ENCODE measurements around the gene WNT7A. TPM values are rescaled to one million over a fixed set of nuclear protein-coding genes. Genes with fewer than 3 reads are reported as not detected.

WNT7A gene
- total RNA-seq, 1 experiment from 2014 or later = 0.07 TPM

DNA sequence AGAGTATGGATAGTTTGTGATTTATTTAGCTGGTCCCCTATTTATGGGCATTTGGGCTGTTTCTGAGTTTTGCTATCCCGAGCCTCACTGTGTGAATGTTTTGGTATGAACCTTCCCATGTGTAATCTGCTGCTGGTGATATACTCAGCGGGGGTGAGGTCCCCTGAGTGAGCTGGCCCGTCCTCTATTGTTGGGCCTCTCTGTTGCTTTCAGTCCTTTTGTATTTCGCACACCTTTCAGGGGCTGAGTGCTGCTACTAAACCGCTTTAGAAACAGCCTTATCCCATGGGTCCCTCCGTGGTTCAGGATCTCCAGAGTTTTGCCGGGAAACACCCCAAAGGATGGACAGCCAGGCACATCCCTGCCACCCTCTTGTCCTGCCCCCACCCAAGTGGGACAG, 94.5 kb downstream of the WNT7A start:
- Histone ChIP-seq H3K27me3 (ENCODE audit: control insufficient read depth, insufficient read depth, low read length) (no peaks in the 10 kb centered on the region), H3K36me3 (replicated peaks; ENCODE audit: control insufficient read depth, insufficient read depth, low read length) (no peaks in the 10 kb centered on the region), H3K4me3 (ENCODE audit: insufficient read depth, low read depth, low read length) (no peak overlapping the region)
- DNase-seq = peak; percentile 85

DNA sequence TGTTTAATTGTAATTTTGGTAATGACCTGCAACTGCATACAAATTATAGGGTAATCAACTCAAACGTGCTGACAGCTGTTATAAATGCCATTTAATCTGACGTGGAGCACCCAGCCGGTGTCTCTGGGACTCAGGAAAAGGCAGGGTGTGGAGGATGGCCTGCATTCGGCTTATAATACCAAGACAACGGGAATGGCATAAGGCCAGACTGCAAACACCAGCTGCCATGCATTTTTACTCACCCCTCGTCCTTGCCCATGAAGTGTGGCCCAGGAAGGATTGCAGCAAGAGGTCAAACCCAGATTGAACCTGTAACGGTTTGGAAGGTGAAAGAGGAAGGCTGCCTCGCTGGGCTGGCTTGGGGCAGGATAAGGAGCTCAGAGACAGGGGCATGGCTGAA, 96.4 kb downstream of the WNT7A start:
- no peaks in the 10 kb centered on the region for H3K36me3 ChIP-seq (replicated peaks; ENCODE audit: control insufficient read depth, insufficient read depth, low read length)
- no peak overlapping the region for H3K4me3 ChIP-seq (ENCODE audit: insufficient read depth, low read depth, low read length)
- H3K27me3 ChIP-seq (ENCODE audit: control insufficient read depth, insufficient read depth, low read length) = no peaks in the 10 kb centered on the region

DNA sequence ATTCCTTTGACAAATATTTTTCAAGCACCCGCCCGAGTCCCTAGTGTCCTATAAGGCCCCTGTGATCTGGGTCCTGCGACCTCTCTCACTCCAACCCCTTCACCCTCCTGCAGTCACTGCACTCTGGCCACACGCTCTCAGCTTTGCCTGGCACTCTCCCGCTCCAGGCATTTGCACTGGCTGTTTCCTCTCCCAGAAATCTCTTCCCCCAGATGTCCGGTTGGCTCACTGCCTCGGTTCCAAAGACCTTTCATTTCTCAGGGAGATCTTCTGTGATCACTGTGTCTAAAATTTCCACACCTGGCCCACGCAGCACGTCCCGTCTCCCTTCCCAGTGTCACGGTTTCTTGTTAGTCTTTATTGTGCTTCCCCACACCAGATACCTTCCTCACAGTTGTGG, 97.4 kb downstream of the WNT7A start:
- no peak for DNase-seq
- Histone ChIP-seq H3K36me3 (replicated peaks; ENCODE audit: control insufficient read depth, insufficient read depth, low read length) (no peaks in the 10 kb centered on the region), H3K4me3 (ENCODE audit: insufficient read depth, low read depth, low read length) (no peak overlapping the region), H3K27me3 (ENCODE audit: control insufficient read depth, insufficient read depth, low read length) (no peaks in the 10 kb centered on the region)

More for the DNA sequence above, 96.4 kb downstream of the WNT7A start:
- DNase-seq = no peak

DNA sequence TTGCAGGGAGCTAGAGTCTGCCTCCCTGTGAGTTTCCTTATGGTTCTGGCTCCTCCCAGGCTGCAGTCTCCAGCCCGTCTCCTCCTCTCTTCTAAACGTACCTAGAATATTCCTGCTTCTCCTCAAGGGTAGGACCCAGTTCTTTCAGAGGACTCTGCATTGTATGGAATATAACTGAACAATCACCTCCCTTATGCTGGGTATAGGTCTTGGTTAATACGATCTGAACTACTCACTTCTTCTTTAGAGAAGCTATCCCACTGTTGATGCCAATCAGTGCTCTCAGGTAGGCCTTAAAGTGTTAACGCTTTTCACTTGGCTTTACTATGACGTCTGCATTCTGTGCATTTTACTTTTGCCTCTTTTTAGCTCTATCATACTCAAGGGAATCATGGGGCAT, 98.5 kb downstream of the WNT7A start:
- no peak for DNase-seq
- Histone ChIP-seq H3K4me3 (ENCODE audit: insufficient read depth, low read depth, low read length) (no peak overlapping the region), H3K36me3 (replicated peaks; ENCODE audit: control insufficient read depth, insufficient read depth, low read length) (no peaks in the 10 kb centered on the region), H3K27me3 (ENCODE audit: control insufficient read depth, insufficient read depth, low read length) (no peaks in the 10 kb centered on the region)

DNA sequence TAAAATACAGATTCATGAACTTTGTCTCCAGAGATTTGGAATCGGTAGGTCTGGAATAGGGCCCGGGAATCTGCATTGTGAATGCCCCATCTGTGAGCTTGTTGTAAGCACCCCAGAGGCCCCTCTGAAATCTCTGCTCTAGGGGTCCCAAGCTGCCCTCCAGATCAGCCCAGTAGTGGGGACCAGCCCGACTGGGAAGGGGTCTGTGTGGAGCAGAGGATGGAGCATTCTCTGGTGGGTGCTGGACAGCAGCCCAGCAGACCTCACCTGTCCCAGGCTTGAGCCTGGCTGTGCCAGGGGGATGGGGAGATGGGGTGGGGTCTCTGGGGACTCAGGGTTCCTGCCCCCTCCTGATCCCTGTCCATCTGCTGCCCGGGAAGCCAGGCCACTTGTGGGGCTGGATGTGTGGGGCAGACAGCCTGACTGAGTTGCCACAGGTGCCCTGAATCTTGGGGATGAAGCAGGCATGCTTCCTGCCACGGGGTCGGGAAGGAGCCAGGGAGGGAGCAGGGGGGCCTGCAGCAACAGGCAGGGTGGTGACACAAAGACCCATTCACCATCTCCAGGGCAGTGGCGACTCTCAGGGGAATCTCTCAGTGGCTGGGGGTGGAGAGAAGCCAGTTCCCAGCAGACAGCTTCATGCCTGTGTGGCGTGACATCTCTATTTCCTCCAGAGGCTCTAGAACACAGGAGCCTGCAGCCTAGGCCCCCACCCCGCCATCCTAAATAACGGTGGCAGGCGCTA, 99.3 kb downstream of the WNT7A start:
- H3K27me3 ChIP-seq (ENCODE audit: control insufficient read depth, insufficient read depth, low read length) = no peaks in the 10 kb centered on the region
- H3K36me3 ChIP-seq (replicated peaks; ENCODE audit: control insufficient read depth, insufficient read depth, low read length) = no peaks in the 10 kb centered on the region
- H3K4me3 ChIP-seq (ENCODE audit: insufficient read depth, low read depth, low read length) = no peak overlapping the region
- peak; percentile 32 for DNase-seq

DNA sequence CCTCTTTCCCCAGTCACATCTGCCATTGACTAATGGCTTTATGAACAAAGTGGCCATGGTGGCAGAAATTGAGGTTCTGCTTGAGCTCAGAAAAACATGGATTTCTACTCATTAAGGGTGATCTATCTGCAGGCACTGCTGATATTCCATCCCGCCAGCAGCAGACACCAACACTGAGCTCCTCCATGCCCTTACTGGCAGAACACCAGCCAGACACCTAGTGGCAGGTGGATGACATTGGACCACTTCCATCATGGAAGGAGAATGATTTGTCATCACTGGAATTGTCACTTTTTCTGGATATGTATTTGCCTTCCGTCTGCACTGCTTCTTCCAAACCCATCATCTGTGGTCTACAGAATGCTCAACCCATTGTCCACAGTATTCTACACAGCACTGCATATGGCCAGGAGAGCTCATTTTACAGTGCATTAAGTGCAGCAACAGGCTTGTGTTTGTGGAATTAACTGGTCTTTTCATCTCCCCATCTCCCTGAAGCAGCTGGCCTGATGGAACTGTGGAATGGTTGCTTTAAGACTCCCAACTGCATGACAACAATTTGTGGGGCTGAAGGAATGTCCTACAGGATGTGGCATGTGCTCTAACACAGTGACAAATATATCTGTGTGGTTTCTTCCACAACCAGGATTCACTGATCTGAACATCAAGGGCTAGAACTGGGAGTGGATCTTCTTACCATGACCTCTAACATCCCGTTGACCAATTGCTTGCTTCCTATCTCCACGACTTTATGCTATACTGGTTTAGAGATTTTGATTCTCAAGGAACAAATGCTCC, 103.4 kb downstream of the WNT7A start:
- Histone ChIP-seq H3K4me3 (ENCODE audit: insufficient read depth, low read depth, low read length) (no peak overlapping the region), H3K27me3 (ENCODE audit: control insufficient read depth, insufficient read depth, low read length) (no peaks in the 10 kb centered on the region), H3K36me3 (replicated peaks; ENCODE audit: control insufficient read depth, insufficient read depth, low read length) (no peaks in the 10 kb centered on the region)
- DNase-seq = peak; percentile 37

DNA sequence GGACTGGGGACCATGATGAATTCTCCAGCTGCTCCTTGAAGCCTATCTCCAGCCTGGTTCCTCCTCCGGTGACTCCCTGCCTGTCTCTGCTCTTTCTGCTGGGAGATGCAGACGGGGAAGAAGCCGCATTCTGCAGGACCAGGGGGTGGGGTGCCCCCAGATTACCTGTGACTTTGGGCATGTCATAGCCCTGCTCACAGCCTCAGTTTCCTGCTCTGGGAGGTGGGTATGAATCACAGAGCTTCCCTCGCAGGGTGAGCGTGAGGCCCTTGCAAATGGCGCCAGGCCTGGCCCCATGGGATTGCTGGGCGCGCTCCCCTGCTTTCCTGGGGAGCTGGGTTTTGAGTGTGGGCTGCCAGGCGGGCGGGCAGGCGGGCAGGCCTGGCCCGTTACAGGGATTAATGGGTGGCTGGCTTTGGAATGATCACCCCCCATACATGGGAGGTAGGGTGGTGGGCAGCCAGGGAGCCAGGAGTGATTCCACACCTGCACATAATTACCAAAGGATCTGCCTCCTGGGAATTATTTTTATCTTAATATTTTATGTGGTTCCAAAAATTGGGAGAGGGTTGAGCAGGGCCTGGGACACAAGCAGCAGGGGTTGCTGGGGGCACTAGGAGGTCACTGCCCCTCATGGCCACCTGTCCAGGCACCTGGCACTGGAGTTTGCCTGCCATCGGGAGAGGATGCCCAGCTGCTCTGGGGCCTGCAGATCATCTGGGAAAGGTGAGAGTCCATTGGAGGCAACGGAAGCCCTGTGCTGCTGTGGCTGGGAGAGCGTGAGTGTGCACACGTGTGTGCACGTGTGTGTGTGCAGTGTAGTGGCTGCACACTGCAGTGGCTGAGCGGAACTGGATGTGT, 106.8 kb downstream of the WNT7A start:
- Histone ChIP-seq H3K36me3 (replicated peaks; ENCODE audit: control insufficient read depth, insufficient read depth, low read length) (no peaks in the 10 kb centered on the region), H3K4me3 (ENCODE audit: insufficient read depth, low read depth, low read length) (no peak overlapping the region), H3K27me3 (ENCODE audit: control insufficient read depth, insufficient read depth, low read length) (no peaks in the 10 kb centered on the region)
- DNase-seq = no peak

DNA sequence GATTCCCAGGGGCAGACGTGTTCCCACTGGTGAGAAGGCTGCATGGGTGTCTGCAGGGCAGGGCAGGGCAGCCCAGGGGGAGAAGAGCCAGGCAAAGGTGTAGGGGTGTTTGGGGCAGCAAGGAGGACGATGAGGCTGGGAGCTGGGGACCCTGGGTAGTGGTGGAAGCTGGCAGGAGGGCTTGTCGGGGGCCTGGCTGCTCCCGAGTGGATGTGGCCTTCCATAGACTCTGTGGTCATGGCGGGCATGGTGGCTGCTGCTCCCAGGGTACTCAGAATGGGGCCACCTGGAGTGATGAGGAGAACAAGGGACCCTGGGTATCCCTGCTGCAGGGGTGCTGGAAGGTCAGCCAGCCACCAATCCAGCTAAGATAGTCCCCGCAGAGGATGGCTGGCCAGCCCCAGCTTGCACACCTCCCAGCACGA, 107.5 kb downstream of the WNT7A start:
- DNase-seq = no peak
- H3K36me3 ChIP-seq (replicated peaks; ENCODE audit: control insufficient read depth, insufficient read depth, low read length) = no peaks in the 10 kb centered on the region
- no peaks in the 10 kb centered on the region for H3K27me3 ChIP-seq (ENCODE audit: control insufficient read depth, insufficient read depth, low read length)
- no peak overlapping the region for H3K4me3 ChIP-seq (ENCODE audit: insufficient read depth, low read depth, low read length)

DNA sequence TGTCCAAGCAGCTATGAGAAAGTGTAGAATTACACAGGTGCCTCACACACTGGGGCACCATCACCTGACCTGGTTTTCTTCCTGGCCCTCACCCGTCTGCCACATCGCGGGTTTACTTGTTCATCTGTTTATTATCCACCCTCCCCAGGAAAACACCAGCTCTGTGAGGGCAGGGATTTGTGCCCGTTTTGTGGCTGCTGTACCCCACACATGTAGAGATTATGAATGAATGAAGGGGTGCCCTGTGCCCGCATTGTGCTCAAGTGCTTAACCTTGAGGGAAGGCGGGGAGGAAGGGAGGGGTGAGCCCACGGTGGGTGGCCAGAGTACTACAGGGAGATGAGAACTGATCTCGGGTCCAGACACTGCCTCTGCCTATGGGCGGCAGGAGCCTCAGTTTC, 108.4 kb downstream of the WNT7A start:
- Histone ChIP-seq H3K36me3 (replicated peaks; ENCODE audit: control insufficient read depth, insufficient read depth, low read length) (no peaks in the 10 kb centered on the region), H3K27me3 (ENCODE audit: control insufficient read depth, insufficient read depth, low read length) (no peaks in the 10 kb centered on the region), H3K4me3 (ENCODE audit: insufficient read depth, low read depth, low read length) (no peak overlapping the region)
- DNase-seq = no peak

DNA sequence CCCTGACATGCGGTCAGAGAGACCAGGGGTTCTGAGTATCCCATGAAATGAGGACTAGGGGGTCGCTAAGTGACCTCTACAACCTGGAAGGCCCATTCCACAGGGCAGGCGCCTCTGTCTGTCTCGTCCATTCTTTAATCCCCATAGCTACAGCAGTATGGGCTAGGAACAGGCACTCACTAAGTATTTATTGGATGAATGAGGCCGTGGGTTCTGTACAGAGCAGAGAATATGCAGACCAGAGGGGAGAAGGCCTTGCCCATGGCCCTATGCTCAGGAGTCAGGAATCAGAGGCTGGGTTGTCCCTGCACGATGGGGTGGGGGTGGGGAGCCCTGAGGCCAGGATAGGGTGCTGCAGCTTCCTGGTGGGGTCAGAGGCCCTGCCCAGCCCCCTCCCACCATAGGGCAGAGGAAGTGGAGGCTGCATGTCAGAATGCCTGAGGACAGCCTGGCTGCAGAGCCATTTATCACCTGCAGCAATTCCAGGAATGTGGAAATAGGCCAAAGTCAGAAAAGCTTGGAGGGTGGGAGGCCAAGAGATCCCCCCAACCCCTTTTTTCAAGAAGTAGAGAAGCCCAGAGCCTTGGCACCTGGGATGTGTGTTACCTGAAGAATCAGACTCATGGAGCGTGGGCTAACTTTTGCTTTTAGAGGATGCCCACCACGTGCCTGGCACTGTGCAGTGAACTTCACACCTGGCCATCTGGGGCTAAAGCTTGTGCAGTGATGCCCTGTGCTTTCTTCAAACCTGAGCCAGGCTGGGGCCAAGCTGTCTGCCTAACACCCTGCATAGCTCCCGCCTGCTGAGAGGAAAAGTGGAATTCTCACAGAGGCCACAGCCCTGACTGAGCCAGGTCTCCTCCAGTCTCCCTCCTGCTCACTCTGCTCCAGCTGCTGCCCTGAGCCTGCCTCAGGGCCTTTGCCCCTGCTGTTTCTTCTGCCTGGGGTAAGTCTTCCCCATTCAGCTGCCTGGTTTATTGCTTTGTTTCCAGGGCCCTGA, 109.4 kb downstream of the WNT7A start:
- Histone ChIP-seq H3K36me3 (replicated peaks; ENCODE audit: control insufficient read depth, insufficient read depth, low read length) (no peaks in the 10 kb centered on the region), H3K27me3 (ENCODE audit: control insufficient read depth, insufficient read depth, low read length) (no peaks in the 10 kb centered on the region), H3K4me3 (ENCODE audit: insufficient read depth, low read depth, low read length) (no peak overlapping the region)
- peak; percentile 74 for DNase-seq

DNA sequence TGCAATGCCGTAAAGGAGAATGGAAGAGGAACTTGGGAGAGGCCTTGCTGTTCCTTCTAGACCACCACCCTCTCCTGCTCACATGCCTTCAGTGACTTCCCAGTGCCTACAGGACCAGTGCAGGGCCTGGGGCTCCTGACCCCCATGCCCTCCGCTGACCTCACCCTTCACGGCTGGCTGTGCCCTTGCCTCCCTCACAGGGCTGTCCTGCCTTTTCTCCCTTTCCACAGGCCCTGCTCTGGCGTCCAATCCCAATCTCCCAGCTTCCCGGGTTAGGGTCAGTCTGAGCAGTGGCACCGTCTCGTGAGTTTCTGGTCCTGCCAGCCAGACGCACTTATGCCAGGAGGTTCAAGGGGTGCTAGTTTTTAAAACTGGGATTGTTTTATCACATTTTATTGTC, 110.4 kb downstream of the WNT7A start:
- H3K4me3 ChIP-seq (ENCODE audit: insufficient read depth, low read depth, low read length) = no peak overlapping the region
- peak; percentile 31 for DNase-seq
- no peaks in the 10 kb centered on the region for H3K36me3 ChIP-seq (replicated peaks; ENCODE audit: control insufficient read depth, insufficient read depth, low read length)
- no peaks in the 10 kb centered on the region for H3K27me3 ChIP-seq (ENCODE audit: control insufficient read depth, insufficient read depth, low read length)

DNA sequence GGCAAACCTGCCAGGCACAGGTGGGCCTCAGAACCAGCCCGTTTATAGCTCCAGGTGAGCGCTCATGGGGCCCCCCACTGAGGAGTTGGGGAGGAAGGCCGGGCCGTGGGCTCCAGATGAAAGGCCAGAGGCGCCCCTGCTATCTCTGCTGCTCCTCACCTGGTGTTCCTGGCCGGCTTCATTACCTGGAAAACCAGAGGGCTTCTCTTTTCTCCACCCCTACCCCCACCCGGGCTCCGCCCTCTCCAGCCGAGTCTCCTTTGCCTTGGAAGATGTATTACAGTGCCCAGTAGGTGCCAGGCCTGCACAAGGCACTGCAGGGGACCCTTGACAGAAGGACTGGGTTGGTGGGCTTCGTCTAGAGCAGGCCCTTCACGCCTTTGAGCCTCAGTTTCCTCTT, 111.4 kb downstream of the WNT7A start:
- Histone ChIP-seq H3K27me3 (ENCODE audit: control insufficient read depth, insufficient read depth, low read length) (no peaks in the 10 kb centered on the region), H3K36me3 (replicated peaks; ENCODE audit: control insufficient read depth, insufficient read depth, low read length) (no peaks in the 10 kb centered on the region), H3K4me3 (ENCODE audit: insufficient read depth, low read depth, low read length) (no peak overlapping the region)
- DNase-seq = peak; percentile 64

DNA sequence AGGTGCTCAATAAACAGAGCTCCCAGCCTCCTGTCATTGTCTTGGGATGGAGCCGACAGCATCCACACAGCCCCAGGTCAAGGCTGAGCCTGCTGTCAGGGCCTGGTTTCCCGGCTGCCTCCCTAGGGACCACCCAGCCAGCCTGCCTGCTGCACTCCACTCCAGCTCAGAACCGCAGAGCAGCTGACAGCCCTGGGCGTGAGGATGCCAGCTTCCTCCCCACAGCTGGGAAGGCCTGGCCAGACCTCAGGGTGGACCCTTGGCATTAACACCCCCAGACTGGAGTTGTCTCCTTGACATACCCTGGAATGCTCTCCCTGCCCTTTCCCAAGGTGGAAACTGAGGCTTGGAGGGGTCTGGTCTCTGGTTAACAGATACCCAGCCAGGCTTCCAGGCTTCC, 112.0 kb downstream of the WNT7A start:
- peak; percentile 56 for DNase-seq
- Histone ChIP-seq H3K4me3 (ENCODE audit: insufficient read depth, low read depth, low read length) (no peak overlapping the region), H3K36me3 (replicated peaks; ENCODE audit: control insufficient read depth, insufficient read depth, low read length) (no peaks in the 10 kb centered on the region), H3K27me3 (ENCODE audit: control insufficient read depth, insufficient read depth, low read length) (no peaks in the 10 kb centered on the region)

DNA sequence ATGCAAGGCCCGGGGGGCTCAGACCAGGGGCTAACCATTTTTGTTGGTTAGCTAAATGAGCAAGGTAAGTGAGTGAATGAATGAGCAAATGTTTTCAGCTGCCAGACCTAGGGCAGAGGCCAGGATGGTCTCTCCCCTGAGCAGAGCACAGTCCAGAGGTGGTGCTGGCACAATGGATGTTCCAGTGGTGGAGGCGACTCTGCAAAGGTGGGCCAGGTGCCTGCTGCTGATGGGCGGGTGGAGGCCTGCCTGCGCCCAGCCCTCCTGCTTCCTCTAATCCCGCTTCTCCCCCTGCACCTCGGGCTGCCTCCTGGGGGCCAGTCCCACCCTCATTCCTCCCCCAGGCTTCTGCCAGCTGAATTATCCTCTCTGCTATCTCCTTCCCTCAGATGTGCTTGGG, 112.8 kb downstream of the WNT7A start:
- Histone ChIP-seq H3K36me3 (replicated peaks; ENCODE audit: control insufficient read depth, insufficient read depth, low read length) (no peaks in the 10 kb centered on the region), H3K27me3 (ENCODE audit: control insufficient read depth, insufficient read depth, low read length) (no peaks in the 10 kb centered on the region), H3K4me3 (ENCODE audit: insufficient read depth, low read depth, low read length) (no peak overlapping the region)
- DNase-seq = peak; percentile 34

All from H7 (cell line).